ENCODE data around the gene MACROD1.
A peak's percentile ranks its signal among the peaks of the same experiment; 100 is the strongest.
"Not testable (repeated sequence)": the region's sequence is repeated elsewhere in the genome, so short reads cannot be mapped to it uniquely, and the experiment has no call there.

MACROD1 gene

GRCh38 chr11:63974259-63975143 lies 191.4 kb downstream of the MACROD1 start, which contains the start of gene COX8A:
Gene COX8A, plus strand, starts transcription at chr11:63974620. Its CDS starts 61 bp downstream, at chr11:63974681.
- DNase-seq = peak; percentile 99 to 100
- TF ChIP-seq GATA1 (IDR thresholded peaks at IDR 0.05; ENCODE audit: low read depth, low read length) (no peak), POLR2A (IDR thresholded peaks at IDR 0.05; ENCODE audit: low read length) (peak; percentile 94)

DNA sequence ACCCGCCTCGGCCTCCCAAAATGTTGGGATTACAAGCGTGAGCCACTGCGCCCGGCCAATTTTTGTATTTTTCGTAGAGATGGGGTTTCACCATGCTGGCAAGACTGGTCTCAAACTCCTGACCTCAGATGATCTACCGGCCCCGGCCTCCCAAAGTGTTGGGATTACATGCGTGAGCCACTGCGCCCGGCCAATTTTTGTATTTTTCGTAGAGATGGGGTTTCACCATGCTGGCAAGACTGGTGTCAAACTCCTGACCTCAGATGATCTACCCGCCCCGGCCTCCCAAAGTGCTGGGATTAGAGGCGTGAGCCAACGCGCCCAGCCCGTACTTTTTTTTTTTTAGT lies 192.0 kb downstream of the MACROD1 start:
- not testable (repeated sequence) for DNase-seq

DNA sequence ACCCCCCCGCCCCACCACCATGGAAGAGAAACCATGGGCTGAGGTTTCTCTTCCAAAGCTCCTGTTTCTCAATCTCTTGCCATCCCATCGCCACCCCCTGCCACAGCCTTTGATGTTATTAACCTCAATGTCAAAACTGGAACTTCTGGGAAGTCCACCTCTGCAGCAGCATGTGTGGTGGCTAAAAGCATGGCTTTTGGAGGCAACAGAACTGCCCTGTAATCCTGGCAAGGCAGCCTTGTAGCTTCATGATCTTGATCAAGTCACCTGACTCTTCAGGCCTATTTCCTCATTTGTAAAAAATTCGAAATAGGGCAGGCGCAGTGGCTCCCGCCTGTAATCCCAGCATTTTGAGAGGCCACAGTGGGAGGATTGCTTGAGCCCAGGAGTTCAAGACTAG lies 195.0 kb downstream of the MACROD1 start:
- no peak for TF ChIP-seq POLR2A (IDR thresholded peaks at IDR 0.05; ENCODE audit: low read length)
- TF ChIP-seq GATA1 (IDR thresholded peaks at IDR 0.05; ENCODE audit: low read depth, low read length) = no peak
- peak; percentile 33 to 36 for DNase-seq

GRCh38 chr11:63969461-63969860 lies 196.5 kb downstream of the MACROD1 start:
- no peak for TF ChIP-seq GATA1 (IDR thresholded peaks at IDR 0.05; ENCODE audit: low read depth, low read length)
- no peak for TF ChIP-seq POLR2A (IDR thresholded peaks at IDR 0.05; ENCODE audit: low read length)
- peak; percentile 72 to 86 for DNase-seq

DNA sequence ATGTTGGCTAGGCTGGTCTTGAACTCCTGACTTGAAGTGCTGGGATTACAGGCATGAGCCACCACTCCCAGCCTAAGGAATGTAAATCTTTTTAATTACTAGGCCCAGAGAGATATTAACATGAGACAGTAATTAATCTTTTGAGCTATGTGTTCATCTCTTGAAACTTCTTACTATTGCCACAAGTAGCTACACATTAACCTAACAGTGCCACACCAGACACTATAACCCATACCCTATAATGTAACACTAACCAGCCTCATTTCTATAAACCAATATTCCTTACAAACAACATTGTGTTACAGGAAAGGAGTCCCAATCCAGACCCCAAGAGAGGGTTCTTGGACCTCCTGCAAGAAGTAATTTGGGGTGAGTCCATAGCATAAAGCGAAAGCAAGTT lies 199.5 kb downstream of the MACROD1 start:
- no peak for DNase-seq
- TF ChIP-seq POLR2A (IDR thresholded peaks at IDR 0.05; ENCODE audit: low read length) (no peak), GATA1 (IDR thresholded peaks at IDR 0.05; ENCODE audit: low read depth, low read length) (no peak)

DNA sequence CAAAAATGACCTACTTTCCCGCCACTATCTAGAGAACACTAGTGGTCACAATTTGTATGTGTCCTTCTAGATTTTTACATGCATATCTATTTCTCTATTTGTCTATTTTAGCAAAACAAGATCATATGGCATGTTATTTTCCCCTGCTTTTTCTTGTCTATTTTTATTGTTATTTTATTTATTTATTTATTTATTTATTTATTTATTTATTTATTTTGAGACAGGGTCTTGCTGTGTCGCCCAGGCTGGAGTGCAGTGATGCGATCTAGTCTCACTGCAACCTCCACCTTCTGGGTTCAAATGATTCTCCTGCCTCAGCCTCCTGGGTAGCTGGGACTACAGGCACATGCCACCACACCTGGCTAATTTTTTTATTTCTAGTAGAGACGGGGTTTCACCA lies 202.0 kb downstream of the MACROD1 start:
- DNase-seq = not testable (repeated sequence)

GRCh38 chr11:63961608-63962412 lies 204.1 kb downstream of the MACROD1 start:
- DNase-seq = no peak
- TF ChIP-seq POLR2A (IDR thresholded peaks at IDR 0.05; ENCODE audit: low read length) = no peak
- TF ChIP-seq GATA1 (IDR thresholded peaks at IDR 0.05; ENCODE audit: low read depth, low read length) = no peak

DNA sequence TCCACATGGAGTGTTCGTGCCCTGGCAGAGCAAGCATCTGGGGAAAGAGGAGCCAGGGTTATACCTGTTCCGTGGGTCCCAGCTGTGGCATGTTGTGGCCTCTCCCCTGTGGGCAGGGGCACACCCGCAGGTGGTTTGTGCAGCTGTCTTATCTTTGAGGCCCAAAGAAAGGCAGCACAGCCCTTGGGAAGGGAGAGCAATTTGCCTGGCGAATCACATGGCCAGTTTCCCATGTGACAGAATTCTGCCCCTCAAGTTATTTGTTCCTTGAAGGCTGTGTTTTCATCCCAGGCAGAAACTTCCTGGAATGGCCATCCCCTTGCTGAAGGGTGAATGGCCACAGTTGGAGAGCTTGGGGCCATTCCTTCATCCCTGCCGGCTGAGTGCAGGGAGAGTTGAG lies 207.9 kb downstream of the MACROD1 start:
- peak; percentile 19 to 51 for DNase-seq
- TF ChIP-seq POLR2A (IDR thresholded peaks at IDR 0.05; ENCODE audit: low read length) (no peak), GATA1 (IDR thresholded peaks at IDR 0.05; ENCODE audit: low read depth, low read length) (no peak)

DNA sequence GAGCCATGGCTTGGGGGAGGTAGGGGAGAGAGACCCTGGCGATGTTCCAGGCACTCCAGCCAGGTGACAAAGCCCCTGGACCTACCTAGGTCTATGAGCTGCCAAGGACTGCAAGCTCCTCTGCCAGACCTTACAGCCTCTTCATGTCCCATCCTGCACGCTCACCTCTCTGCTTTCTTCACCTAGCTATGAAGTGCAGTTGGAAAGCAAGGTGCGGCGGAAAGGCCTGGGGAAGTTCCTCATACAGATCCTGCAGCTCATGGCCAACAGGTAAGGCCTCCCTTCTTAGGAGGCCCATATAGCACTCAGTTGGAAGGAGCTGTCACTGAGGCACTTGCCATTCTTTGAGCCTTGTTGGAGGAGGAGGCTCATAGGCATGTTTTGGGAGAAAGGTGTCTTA lies 213.3 kb downstream of the MACROD1 start:
- no peak for DNase-seq
- TF ChIP-seq GATA1 (IDR thresholded peaks at IDR 0.05; ENCODE audit: low read depth, low read length) (no peak), POLR2A (IDR thresholded peaks at IDR 0.05; ENCODE audit: low read length) (no peak)

DNA sequence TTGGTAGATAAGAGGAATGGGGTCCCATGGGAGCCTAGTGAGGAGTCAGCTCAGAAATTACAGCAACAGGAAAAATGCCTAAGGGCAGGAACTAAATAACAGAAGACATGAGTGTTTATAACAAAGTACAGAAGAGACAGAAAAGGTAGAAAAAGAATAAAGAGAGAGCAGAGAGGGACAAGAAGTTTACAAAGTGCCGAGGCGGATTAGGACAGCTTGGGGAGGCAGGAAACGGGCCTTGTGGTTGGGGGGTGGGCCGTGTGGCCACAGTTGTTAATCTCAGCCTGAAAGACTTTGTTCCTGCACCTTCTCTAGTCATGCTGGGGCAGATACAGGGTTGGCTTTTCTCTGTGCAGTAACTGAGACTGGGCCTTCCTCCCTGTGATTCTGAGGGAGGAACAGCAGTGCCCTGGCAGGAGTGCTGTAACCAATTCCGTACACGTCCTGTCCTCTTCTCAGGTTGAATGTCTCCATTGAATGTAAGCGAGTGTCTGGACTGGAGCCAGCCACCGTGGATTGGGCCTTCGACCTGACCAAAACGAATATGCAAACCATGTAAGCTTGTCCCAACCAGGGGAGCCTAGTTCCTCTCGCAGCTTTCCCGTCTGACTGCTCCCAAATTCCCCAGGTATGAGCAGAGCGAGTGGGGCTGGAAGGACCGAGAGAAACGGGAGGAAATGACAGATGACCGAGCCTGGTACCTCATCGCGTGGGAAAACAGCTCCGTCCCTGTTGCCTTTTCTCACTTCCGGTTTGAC lies 214.0 kb downstream of the MACROD1 start:
- no peak for DNase-seq
- TF ChIP-seq POLR2A (IDR thresholded peaks at IDR 0.05; ENCODE audit: low read length) (no peak), GATA1 (IDR thresholded peaks at IDR 0.05; ENCODE audit: low read depth, low read length) (no peak)

Measured in erythroblast (primary cell).